ENCODE measurements around the gene SCYL2. TPM values are rescaled to one million over a fixed set of nuclear protein-coding genes. Genes with fewer than 3 reads are reported as not detected.
A peak's percentile ranks its signal among the peaks of the same experiment; 100 is the strongest.
"Not testable (repeated sequence)": the region's sequence is repeated elsewhere in the genome, so short reads cannot be mapped to it uniquely, and the experiment has no call there.

SCYL2 gene
- total RNA-seq, 1 donor from 2014 or later = 31.8 TPM

- Mint-ChIP-seq H3K9me3 (no peaks in the 10 kb centered on the region), H3K27ac (no peak overlapping the region)
These were observed 27.4 kb upstream of the SCYL2 start for GRCh38 chr12:100239589-100239988.

GRCh38 chr12:100243137-100243536 lies 23.8 kb upstream of the SCYL2 start:
- DNase-seq (ENCODE audit: low spot score) = no peak
- Mint-ChIP-seq H3K9me3 (no peaks in the 10 kb centered on the region), H3K4me1 (ENCODE audit: low read depth) (no peaks in the 10 kb centered on the region), H3K36me3 (ENCODE audit: low read depth) (no peaks in the 10 kb centered on the region), H3K4me3 (ENCODE audit: low read depth) (no peak overlapping the region), H3K27ac (no peak overlapping the region), H3K27me3 (ENCODE audit: low read depth) (no peaks in the 10 kb centered on the region)
- intact Hi-C loops (cut with micrococcal nuclease) = no loop called here

More at GRCh38 chr12:100239589-100239988, 27.4 kb upstream of the SCYL2 start:
- no peak for DNase-seq (ENCODE audit: low spot score)
- intact Hi-C loops (cut with micrococcal nuclease) = loop anchor here (10.0 kb wide), 1 partner anchor 495 kb away; no protein-coding TSS in a partner anchor
- H3K27me3 Mint-ChIP-seq (ENCODE audit: low read depth) = no peaks in the 10 kb centered on the region
- H3K4me1 Mint-ChIP-seq (ENCODE audit: low read depth) = no peaks in the 10 kb centered on the region
- H3K4me3 Mint-ChIP-seq (ENCODE audit: low read depth) = no peak overlapping the region
- no peaks in the 10 kb centered on the region for H3K36me3 Mint-ChIP-seq (ENCODE audit: low read depth)

DNA sequence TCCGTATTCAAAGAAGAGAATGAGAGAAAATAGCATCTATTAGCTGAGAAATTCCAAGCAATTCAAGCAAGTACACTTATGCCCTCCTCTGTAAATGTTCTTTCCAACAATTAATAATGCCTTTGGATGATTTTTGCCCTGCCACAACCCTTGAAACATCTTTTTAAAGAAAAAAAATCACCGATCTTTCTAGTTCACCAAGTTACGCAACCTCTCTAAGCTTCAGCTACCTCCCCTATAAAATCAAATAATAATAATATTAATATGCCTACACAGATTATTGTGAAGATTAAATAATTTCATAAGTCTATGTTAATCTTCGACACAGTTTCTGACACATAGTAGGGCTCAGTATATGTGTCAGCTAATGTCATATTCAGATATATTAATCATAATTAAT lies 19.2 kb upstream of the SCYL2 start:
- no peak for DNase-seq (ENCODE audit: low spot score)
- H3K4me3 Mint-ChIP-seq (ENCODE audit: low read depth) = no peak overlapping the region
- no peaks in the 10 kb centered on the region for H3K9me3 Mint-ChIP-seq
- H3K4me1 Mint-ChIP-seq (ENCODE audit: low read depth) = no peaks in the 10 kb centered on the region
- no peaks in the 10 kb centered on the region for H3K36me3 Mint-ChIP-seq (ENCODE audit: low read depth)
- intact Hi-C loops (cut with micrococcal nuclease) = no loop called here
- H3K27ac Mint-ChIP-seq = no peak overlapping the region
- H3K27me3 Mint-ChIP-seq (ENCODE audit: low read depth) = no peaks in the 10 kb centered on the region

DNA sequence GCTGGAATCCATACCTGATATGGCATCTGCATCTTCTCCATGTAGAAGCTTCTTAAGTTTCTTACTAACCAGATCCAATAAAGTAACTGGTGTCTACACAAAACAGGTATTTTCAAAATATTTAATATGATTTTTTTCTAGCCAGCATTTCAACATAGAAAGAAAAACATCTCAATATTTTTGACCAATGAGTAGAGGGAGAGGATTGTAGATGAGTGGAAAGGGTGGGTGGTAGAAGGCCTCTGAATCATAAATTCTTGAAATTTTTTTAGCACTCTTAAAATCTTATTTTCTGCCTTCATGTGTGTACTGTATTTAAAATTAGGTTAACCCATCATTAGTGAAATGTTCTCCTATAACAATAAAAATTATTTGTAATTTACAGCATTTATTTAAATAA lies 18.1 kb upstream of the SCYL2 start:
- DNase-seq (ENCODE audit: low spot score) = no peak
- Mint-ChIP-seq H3K27me3 (ENCODE audit: low read depth) (no peaks in the 10 kb centered on the region), H3K27ac (no peak overlapping the region), H3K36me3 (ENCODE audit: low read depth) (no peaks in the 10 kb centered on the region), H3K4me3 (ENCODE audit: low read depth) (no peak overlapping the region), H3K4me1 (ENCODE audit: low read depth) (no peaks in the 10 kb centered on the region), H3K9me3 (no peaks in the 10 kb centered on the region)
- intact Hi-C loops (cut with micrococcal nuclease) = no loop called here

DNA sequence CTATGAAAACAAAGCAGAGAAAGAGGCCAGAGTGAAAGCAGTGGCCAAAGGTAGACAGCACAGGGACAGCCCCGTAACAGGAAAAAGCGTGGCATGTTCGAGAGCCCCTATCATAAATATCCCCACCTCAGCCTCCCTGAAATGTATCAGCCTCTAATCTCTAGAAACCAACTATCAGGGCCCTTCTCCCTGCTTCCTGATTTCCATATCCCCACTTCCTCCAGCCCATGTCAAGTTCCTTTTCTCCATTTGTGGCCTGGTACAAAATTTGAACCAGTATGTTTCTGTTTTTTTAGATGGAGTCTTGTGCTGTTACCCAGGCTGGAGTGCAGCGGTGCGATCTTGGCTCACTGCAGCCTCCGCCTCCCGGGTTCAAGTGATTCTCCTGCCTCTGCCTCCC lies 17.0 kb upstream of the SCYL2 start:
- intact Hi-C loops (cut with micrococcal nuclease) = no loop called here
- DNase-seq (ENCODE audit: low spot score) = no peak

DNA sequence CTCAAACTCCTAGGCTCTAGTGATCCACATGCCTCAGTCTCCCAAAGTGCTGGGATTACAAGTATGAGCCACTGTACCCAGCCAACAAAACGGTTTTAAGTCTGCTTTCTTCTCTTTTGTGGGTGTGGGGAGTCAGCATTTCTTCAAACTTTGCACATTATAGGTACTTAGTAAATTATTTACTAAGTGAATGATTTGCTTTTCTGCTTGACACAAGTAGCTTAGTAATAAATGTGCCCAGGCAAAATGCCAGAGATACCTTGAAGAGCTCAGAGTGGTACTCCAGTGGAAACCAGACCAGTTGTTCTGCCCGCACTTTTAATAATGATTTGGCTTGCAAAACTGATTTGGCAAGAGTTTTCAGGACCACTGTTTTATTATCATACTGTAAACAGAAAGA lies 15.1 kb upstream of the SCYL2 start:
- no peak for DNase-seq (ENCODE audit: low spot score)
- H3K4me1 Mint-ChIP-seq (ENCODE audit: low read depth) = no peaks in the 10 kb centered on the region
- H3K36me3 Mint-ChIP-seq (ENCODE audit: low read depth) = no peaks in the 10 kb centered on the region
- no peak overlapping the region for H3K27ac Mint-ChIP-seq
- intact Hi-C loops (cut with micrococcal nuclease) = no loop called here
- H3K27me3 Mint-ChIP-seq (ENCODE audit: low read depth) = no peaks in the 10 kb centered on the region
- no peaks in the 10 kb centered on the region for H3K9me3 Mint-ChIP-seq
- no peak overlapping the region for H3K4me3 Mint-ChIP-seq (ENCODE audit: low read depth)

More for the DNA sequence above, 17.0 kb upstream of the SCYL2 start:
- Mint-ChIP-seq H3K4me3 (ENCODE audit: low read depth) (no peak overlapping the region), H3K27me3 (ENCODE audit: low read depth) (no peaks in the 10 kb centered on the region), H3K36me3 (ENCODE audit: low read depth) (no peaks in the 10 kb centered on the region), H3K27ac (no peak overlapping the region), H3K9me3 (no peaks in the 10 kb centered on the region), H3K4me1 (ENCODE audit: low read depth) (no peaks in the 10 kb centered on the region)

- no peak overlapping the region for H3K4me3 Mint-ChIP-seq (ENCODE audit: low read depth)
- H3K27ac Mint-ChIP-seq = no peak overlapping the region
- intact Hi-C loops (cut with micrococcal nuclease) = no loop called here
- H3K36me3 Mint-ChIP-seq (ENCODE audit: low read depth) = no peaks in the 10 kb centered on the region
- H3K4me1 Mint-ChIP-seq (ENCODE audit: low read depth) = peaks cover 6% of the 10 kb centered on the region
- no peak for DNase-seq (ENCODE audit: low spot score)
- H3K27me3 Mint-ChIP-seq (ENCODE audit: low read depth) = no peaks in the 10 kb centered on the region
- H3K9me3 Mint-ChIP-seq = no peaks in the 10 kb centered on the region
These were observed 13.5 kb upstream of the SCYL2 start for GRCh38 chr12:100253437-100253836.

DNA sequence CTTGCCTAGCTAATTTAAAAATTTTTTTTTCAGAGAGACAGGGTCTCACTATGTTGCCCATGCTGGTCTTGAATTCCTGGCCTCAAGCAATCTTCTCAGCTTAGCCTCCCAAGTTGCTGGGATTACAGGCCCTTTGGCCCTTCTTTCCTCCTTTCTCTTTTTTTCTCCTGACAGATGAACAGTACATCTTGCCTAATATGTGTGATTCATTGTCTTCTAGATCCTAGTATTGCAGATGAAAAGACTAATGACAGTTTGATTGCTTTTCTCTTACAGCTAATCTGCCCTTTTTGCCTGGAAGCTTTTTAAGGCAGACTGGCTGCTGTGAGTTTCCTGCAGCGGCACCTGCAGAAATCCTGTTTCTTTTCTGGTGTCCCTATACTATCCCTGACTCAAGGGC lies 12.1 kb upstream of the SCYL2 start:
- intact Hi-C loops (cut with micrococcal nuclease) = no loop called here
- H3K4me3 Mint-ChIP-seq (ENCODE audit: low read depth) = no peak overlapping the region
- no peaks in the 10 kb centered on the region for H3K27me3 Mint-ChIP-seq (ENCODE audit: low read depth)
- peaks cover 6% of the 10 kb centered on the region for H3K4me1 Mint-ChIP-seq (ENCODE audit: low read depth)
- H3K36me3 Mint-ChIP-seq (ENCODE audit: low read depth) = no peaks in the 10 kb centered on the region
- H3K27ac Mint-ChIP-seq = no peak overlapping the region
- DNase-seq (ENCODE audit: low spot score) = no peak
- H3K9me3 Mint-ChIP-seq = no peaks in the 10 kb centered on the region

DNA sequence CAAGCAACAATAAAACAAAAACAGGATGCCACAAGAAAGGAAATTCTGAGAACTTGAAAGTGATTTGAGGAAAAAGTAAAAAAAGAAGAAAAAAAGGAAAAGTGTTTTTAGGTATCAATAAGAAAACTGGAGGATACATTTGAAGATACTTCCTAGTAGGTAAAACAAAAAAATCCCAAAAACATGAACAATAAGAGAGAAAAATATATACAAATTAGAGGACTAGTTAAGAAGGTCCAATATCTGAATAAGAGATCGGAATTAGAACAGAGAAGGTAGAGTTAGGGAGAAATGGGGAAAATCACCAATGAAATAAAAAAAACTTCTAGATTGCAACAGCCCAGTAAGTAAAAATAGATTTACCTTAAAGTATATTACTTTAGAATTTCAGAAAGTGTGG lies 8.8 kb upstream of the SCYL2 start:
- intact Hi-C loops (cut with micrococcal nuclease) = no loop called here
- Mint-ChIP-seq H3K36me3 (ENCODE audit: low read depth) (no peaks in the 10 kb centered on the region), H3K27me3 (ENCODE audit: low read depth) (no peaks in the 10 kb centered on the region), H3K9me3 (no peaks in the 10 kb centered on the region), H3K4me1 (ENCODE audit: low read depth) (peaks cover 6% of the 10 kb centered on the region), H3K4me3 (ENCODE audit: low read depth) (no peak overlapping the region), H3K27ac (no peak overlapping the region)
- no peak for DNase-seq (ENCODE audit: low spot score)

DNA sequence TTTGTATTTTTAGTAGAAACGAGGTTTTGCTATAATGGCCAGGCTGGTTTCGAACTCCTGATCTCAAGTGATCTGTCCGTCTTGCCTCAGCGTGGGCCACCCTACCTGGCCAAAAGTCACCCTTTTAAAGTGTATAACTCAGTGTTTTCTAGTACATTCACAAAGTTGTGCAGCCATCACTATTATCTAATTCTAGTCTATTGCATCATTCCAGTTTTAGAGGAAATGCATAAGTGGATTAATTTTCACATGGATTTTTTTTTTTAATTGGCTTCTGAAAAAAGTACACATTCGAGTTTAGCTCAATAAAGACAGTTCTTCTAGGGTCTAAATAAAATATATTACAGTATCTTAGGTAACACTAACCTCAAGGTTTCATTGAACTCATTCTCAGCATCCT lies 3.8 kb upstream of the SCYL2 start:
- DNase-seq (ENCODE audit: low spot score) = no peak
- no peak overlapping the region for H3K4me3 Mint-ChIP-seq (ENCODE audit: low read depth)
- H3K27ac Mint-ChIP-seq = no peak overlapping the region
- no peaks in the 10 kb centered on the region for H3K9me3 Mint-ChIP-seq
- no peaks in the 10 kb centered on the region for H3K36me3 Mint-ChIP-seq (ENCODE audit: low read depth)
- H3K27me3 Mint-ChIP-seq (ENCODE audit: low read depth) = no peaks in the 10 kb centered on the region
- intact Hi-C loops (cut with micrococcal nuclease) = loop anchor here (10.0 kb wide), 2 partner anchors 1758 to 1802 kb away; partner anchors contain the start of gene WASHC3
- H3K4me1 Mint-ChIP-seq (ENCODE audit: low read depth) = peaks cover 6% of the 10 kb centered on the region

DNA sequence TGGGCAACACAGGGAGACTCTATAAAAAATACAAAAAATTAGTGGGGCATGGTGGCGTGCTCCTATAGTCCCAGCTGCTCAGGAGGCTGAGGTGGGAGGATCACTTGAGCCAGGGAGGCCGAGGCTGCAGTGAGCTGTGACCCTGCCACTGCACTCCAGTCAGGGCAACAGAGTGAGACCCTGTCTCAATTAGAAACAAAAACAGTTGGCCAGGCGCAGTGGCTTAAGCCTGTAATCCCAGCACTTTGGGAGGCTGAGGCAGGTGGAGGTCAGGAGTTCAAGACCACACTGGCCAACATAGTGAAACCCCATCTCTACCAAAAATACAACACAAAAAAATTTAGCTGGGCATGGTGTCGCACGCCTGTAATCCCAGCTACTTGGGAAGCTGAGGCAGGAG lies 1.9 kb upstream of the SCYL2 start:
- not testable (repeated sequence) for DNase-seq (ENCODE audit: low spot score); H3K4me3 Mint-ChIP-seq (ENCODE audit: low read depth)

DNA sequence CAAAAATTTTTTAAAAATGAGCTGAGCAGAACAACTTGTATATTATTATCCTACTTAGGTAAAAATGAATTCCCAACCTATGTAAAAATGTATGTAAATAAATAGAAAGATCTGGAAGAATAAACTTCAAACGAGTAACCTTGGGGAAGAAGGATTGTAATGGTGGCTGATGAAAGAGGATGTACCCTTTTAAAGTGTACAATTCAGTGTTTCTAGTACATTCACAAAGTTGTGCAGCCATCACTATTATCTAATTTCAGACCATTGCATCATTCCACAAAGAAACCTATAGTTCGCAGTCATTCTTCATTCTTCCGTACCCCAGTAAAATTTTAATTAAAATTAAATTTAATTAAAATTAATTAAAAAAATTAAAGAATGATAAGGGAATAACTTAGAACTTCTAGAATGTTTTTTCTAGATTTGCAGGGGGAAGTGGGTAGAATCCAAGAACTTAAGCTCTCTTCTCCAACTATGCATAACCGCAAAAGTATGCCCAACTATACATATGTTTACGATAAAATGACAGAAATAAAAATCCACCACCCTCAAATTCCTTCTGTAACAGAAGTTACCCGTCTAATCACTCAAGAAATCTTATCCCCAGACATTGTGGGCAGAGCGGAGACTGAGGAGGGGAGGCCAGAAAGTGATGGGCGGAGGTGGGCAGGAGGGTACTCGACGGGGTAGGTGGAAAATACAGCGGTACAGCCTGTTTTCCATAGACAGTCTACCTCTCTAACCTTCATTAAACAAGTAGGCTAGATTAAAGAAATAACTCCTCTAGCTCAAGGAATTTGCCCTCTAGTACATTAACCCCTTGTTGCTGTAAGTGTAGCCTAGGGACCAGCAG lies 1.0 kb upstream of the SCYL2 start:
- intact Hi-C loops (cut with micrococcal nuclease) = loop anchor here (1.0 to 10.0 kb wide), 6 partner anchors 46 to 1799 kb away; partner anchors contain the start of genes GAS2L3 and WASHC3
- H3K4me3 Mint-ChIP-seq (ENCODE audit: low read depth) = peak overlapping the region; percentile 95
- H3K27ac Mint-ChIP-seq = peak overlapping the region; percentile 98
- H3K27me3 Mint-ChIP-seq (ENCODE audit: low read depth) = no peaks in the 10 kb centered on the region
- no peaks in the 10 kb centered on the region for H3K9me3 Mint-ChIP-seq
- no peak for DNase-seq (ENCODE audit: low spot score)
- peaks cover 11% of the 10 kb centered on the region for H3K36me3 Mint-ChIP-seq (ENCODE audit: low read depth)
- peaks cover 21% of the 10 kb centered on the region for H3K4me1 Mint-ChIP-seq (ENCODE audit: low read depth)

More for the DNA sequence above, 1.9 kb upstream of the SCYL2 start:
- intact Hi-C loops (cut with micrococcal nuclease) = loop anchor here (5.0 to 10.0 kb wide), 4 partner anchors 47 to 1800 kb away; partner anchors contain the start of gene WASHC3
- not testable (repeated sequence) for H3K27me3 Mint-ChIP-seq (ENCODE audit: low read depth); H3K27ac Mint-ChIP-seq; H3K9me3 Mint-ChIP-seq; H3K36me3 Mint-ChIP-seq (ENCODE audit: low read depth)
- H3K4me1 Mint-ChIP-seq (ENCODE audit: low read depth) = peaks cover 18% of the 10 kb centered on the region

DNA sequence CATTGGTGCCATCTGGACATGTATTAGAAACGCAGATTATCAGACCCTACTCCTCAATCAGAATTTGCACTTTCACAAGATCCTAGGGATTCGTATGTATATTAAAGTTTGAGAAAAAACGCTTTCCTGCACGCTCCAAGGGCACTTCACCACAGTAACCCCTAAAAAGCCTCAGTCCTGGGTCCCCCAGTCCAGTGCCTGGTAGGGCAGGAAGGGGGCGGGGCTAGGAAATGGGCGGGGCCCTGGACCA lies 467 bp upstream of the SCYL2 start:
- H3K36me3 Mint-ChIP-seq (ENCODE audit: low read depth) = peaks cover 11% of the 10 kb centered on the region
- intact Hi-C loops (cut with micrococcal nuclease) = loop anchor here (1.0 to 10.0 kb wide), 6 partner anchors 46 to 1798 kb away; partner anchors contain the start of genes GAS2L3 and WASHC3
- no peak for DNase-seq (ENCODE audit: low spot score)
- peak overlapping the region; percentile 98 for H3K27ac Mint-ChIP-seq
- H3K9me3 Mint-ChIP-seq = no peaks in the 10 kb centered on the region
- no peaks in the 10 kb centered on the region for H3K27me3 Mint-ChIP-seq (ENCODE audit: low read depth)
- peaks cover 23% of the 10 kb centered on the region for H3K4me1 Mint-ChIP-seq (ENCODE audit: low read depth)
- H3K4me3 Mint-ChIP-seq (ENCODE audit: low read depth) = peak overlapping the region; percentile 95
